H54 (cell line): ENCODE measurements around the gene DCX.
"Not testable (repeated sequence)": the region's sequence is repeated elsewhere in the genome, so short reads cannot be mapped to it uniquely, and the experiment has no call there.

Experiments used
- DNase-seq: peaks from one replicate; pipeline ENCODE4 v3.0.0; 2011; ENCODE audit warnings: low spot score, mixed read lengths; ENCODE audit not compliant: insufficient read length
- FAIRE-seq: peaks from 3 replicates; lab custom pipeline; 2011; peaks lifted over from hg19 to GRCh38; lab: Jason Lieb, UNC
- POLR2A ChIP-seq: IDR thresholded peaks from 2 replicates; pipeline ENCODE4 v1.6.1; 2011; ENCODE audit warnings: low read depth, mild to moderate bottlenecking, low read length

The DCX gene

GRCh38 chrX:111353793-111354192 is 58.2 kb downstream of the DCX start:
- DNase-seq (no peak), FAIRE-seq (no peak)
- TF ChIP-seq POLR2A: no peak

GRCh38 chrX:111352424-111352823 is 59.6 kb downstream of the DCX start:
- no peak for DNase-seq
- no peak for FAIRE-seq
- TF ChIP-seq POLR2A: no peak

- no peak for FAIRE-seq
- no peak for DNase-seq
These were observed 62.1 kb downstream of the DCX start for GRCh38 chrX:111349934-111350333.

GRCh38 chrX:111349101-111349500 is 62.9 kb downstream of the DCX start:
- DNase-seq: no peak
- FAIRE-seq: no peak
- no peak for TF ChIP-seq POLR2A

More at GRCh38 chrX:111349934-111350333, 62.1 kb downstream of the DCX start:
- TF ChIP-seq POLR2A: no peak

GRCh38 chrX:111348429-111348828 is 63.6 kb downstream of the DCX start:
- DNase-seq (no peak), FAIRE-seq (no peak)
- TF ChIP-seq POLR2A: no peak

GRCh38 chrX:111346150-111346549 is 65.8 kb downstream of the DCX start:
- not testable (repeated sequence) for DNase-seq, FAIRE-seq

GRCh38 chrX:111340054-111340453 is 71.9 kb downstream of the DCX start:
- no peak for DNase-seq
- TF ChIP-seq POLR2A: no peak
- FAIRE-seq: no peak

- no peak for FAIRE-seq
- DNase-seq: no peak
- no peak for TF ChIP-seq POLR2A
These were observed 72.8 kb downstream of the DCX start for GRCh38 chrX:111339212-111339611.

GRCh38 chrX:111338095-111338698 is 73.8 kb downstream of the DCX start:
- DNase-seq (no peak), FAIRE-seq (no peak)
- no peak for TF ChIP-seq POLR2A

GRCh38 chrX:111337067-111337637 is 74.8 kb downstream of the DCX start:
- FAIRE-seq (no peak), DNase-seq (no peak)
- TF ChIP-seq POLR2A: no peak

GRCh38 chrX:111336141-111336540 is 75.9 kb downstream of the DCX start:
- no peak for FAIRE-seq
- DNase-seq: no peak
- no peak for TF ChIP-seq POLR2A

- DNase-seq: no peak
- no peak for TF ChIP-seq POLR2A
- FAIRE-seq: no peak
These were observed 82.6 kb downstream of the DCX start for GRCh38 chrX:111329370-111329769.

GRCh38 chrX:111328858-111329257 is 83.1 kb downstream of the DCX start:
- FAIRE-seq (no peak), DNase-seq (no peak)
- TF ChIP-seq POLR2A: no peak

GRCh38 chrX:111322231-111322855 is 89.6 kb downstream of the DCX start:
- no peak for TF ChIP-seq POLR2A
- DNase-seq (no peak), FAIRE-seq (no peak)

GRCh38 chrX:111319451-111319850 is 92.5 kb downstream of the DCX start:
- FAIRE-seq: no peak
- TF ChIP-seq POLR2A: no peak
- DNase-seq: no peak
